GM21515 (cell line): ENCODE measurements around the gene BCR.

Experiments used
- ATAC-seq: cut with Tn5 transposase; IDR thresholded peaks from one replicate; pipeline ENCODE4 v1.9.1; 2021; ENCODE audit not compliant: unreplicated experiment

The BCR gene

GRCh38 chr22:23175817-23176644, 4.3 kb upstream of the BCR start:
- no peak for ATAC-seq

GRCh38 chr22:23176645-23177027, 3.7 kb upstream of the BCR start:
- no peak for ATAC-seq

- ATAC-seq: no peak
Measured at GRCh38 chr22:23177197-23177596, 3.1 kb upstream of the BCR start.

DNA sequence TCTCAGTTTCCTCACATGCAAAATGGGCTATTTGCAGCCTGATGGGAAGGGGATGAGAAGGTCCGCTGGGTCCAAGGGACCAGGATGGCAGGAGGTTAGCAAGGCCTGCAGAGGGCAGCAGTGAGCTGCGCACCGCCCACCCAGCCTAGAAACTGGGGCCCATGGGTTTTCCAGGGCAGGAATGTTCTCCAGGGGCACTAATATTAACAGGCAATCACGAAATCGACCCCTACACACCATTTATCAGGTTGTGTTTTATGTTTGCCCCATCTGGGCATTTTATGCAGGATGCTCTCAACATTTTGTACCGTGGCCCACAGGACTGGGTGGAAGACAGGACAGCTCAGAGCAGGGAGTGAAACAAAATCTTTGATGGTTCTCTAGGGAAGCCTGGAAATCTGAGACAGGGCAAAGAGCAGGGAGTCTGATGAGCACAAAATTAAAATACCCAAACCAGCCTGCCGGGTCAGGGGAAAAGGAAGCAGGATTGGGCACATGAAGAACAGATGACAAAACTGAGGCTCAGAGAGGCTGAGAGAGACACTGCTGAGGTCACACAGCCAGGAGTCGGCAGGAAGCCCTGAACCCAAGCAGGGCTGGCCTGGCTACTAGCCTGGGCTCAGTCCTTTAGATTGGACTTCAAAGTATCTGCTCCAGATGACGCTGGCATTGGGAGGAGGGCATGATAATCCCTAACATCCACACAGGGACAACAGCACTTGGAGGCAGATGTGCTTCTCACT, 1.6 kb upstream of the BCR start:
- ATAC-seq: no peak

- ATAC-seq: no peak
Measured at GRCh38 chr22:23179381-23180299, 669 bp upstream of the BCR start.

GRCh38 chr22:23180893-23181720, 798 bp downstream of the BCR start:
- no peak for ATAC-seq

GRCh38 chr22:23181721-23182308, 1.5 kb downstream of the BCR start:
- ATAC-seq: no peak

DNA sequence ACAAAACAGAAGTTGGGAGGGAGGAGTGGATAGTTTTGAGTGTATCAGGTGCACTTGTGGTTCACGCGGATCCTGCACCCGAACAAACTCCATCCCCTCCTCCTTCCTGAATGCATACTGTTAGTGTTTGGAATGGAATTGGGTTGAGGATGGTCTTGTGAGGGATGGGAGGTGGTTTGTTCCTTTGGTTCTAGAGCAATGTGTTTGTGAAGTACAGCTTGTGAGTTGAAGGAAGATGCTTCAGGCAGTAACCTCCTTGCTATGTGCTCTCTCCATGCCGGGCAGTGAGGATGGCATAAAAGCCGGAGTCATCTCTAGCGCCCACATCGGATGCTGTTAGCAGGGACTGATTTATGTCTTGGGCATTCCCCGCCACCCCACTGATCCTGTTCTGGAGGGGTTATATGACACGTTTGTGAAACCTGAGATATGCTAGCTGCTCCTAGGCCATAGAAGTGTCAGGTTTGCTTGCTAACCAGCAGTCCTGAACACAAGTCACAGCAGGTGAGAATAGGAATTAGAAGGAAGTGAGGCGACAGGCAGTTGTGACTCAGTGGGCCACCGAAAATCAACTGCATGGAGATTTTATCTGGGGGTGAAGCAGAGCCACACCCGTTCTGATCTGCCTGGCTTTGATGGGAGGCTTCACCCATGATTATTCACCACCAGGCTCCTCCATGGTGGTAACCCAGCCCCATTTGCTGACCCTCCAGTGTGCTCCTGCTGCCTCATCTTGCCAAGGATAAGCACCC, 2.2 kb downstream of the BCR start:
- ATAC-seq: no peak

- ATAC-seq: no peak
Measured at GRCh38 chr22:23183061-23183698, 2.9 kb downstream of the BCR start.

DNA sequence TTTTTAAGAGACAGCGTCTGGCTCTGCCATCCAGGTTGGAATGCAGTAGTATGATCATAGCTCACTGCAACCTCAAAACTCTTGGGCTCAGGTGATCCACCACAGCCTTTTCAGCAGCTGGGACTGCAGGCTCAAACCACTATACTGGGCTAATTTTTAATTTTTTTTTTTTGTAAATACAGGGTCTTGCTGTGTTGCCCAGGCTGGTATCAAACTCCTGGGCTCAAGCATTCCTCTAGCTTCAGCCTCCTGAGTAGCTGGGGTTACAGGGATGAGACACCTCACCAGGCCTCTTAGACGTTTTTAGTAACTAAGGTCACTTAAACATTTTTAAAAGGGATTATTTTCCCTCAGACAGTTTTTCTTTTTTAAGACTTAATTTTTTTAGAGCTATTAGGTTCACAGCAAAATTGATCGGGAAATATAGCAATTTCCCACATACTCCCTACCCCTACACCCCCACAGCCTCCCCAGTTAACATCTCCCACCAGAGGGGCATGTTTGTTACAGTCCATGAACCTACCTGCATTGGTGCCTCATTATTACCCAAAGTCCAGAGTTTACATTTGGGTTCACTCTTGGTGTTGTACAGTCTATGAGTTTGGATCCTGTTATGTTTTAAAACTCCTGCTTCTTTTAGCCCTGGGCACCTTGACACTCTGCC, 3.9 kb downstream of the BCR start:
- ATAC-seq: no peak

GRCh38 chr22:23184764-23185113, 4.4 kb downstream of the BCR start:
- no peak for ATAC-seq

DNA sequence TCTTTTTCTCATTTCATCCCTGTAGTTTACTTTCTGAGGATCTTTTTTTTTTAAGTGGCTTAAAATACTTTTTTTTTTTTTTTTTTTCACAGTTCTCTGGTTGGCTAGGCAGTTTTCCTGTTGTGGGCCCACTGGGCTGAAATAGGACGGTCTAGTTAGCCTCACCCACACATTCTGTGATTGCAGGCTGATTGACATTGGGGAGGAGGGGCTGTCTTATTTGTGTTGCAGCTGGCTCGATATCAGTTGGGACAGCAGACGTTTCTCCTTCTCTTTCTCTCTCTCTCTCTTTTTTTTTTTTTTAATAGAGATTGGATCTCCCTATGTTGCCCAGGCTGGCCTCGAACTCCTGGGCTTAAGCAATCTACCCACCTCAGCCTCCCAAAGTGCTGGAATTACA, 6.9 kb downstream of the BCR start:
- no peak for ATAC-seq

DNA sequence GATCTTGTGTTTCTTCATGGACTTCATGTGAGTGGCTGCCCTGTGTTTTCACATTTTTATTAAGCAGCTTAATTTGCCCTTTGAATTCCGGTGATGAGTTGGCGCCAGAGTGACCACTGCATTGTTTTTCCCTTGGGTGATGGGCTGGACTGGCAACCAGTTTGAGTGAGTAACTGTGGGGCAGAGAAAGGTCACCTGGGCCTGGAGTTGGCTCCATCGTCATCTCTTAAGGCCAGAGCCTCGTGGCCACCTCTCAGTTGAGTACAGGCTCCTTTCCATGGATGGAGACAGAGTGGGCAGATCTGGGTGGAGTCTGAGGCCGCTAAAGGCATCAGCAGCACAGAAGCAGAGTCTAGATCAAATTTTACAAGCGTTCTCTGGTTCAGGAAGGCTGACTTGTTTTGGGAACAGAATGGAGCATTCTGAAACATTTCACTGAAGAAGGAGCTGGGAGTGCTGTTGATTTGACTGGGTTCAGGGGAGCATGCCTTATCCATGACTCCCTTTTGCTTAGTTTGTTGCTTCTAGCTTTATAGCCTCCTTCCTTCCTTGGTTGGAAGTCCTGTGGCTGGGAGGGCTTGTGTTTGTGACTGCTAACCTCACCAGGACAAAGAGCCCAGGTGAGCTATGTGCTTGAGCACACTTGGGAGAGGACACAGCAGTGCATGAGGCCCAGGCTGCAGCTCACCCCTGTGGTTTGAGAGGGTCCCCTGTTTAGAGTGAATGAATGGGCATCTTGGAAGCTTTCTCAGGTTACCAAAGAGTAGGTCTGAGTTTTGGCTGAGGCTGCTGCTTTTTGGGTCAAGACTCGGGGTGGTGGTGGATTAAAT, 7.8 kb downstream of the BCR start:
- ATAC-seq: no peak

DNA sequence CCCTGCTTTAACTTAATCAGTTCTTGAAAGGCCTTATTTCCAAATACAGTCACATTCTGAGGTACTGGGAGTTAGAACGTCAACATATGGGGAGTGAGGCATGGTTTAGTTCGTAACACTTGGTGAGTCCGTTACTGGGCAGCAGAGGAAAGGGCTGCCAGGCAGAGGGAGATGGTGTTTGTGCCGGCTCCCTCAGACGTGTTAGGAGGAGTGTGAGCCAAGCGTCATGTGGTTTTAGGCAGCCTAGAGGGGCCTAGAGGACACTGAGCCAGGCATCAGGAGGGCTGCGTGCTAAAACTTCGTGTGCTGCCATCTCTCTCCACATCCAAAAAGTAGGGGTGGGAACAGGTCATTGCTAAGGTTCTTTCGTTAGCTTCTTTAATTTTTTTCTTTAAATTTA, 10.2 kb downstream of the BCR start:
- ATAC-seq: no peak

GRCh38 chr22:23192133-23192532, 11.8 kb downstream of the BCR start:
- no peak for ATAC-seq

DNA sequence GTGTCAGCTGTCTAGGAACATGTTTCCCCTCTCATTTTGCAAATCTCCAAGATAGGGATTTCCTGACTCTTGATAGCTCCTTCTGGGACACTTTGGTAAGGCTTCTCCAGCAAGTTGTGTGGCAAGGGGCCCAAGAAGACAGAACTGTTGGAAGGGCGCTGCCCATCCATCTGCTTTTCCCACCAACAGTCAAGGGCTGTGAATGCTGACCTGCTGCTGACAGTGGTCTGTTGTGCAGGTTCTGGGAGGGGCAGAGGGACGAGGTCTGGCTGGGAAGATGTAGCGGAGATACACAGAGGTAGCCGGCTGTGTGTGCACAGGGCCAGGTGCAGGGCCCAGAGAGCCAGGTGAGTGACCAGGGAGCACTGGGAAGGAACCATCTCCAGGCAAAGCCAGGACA, 12.2 kb downstream of the BCR start:
- ATAC-seq: no peak

- no peak for ATAC-seq
Measured at GRCh38 chr22:23193196-23193827, 13.0 kb downstream of the BCR start.
